NCI-H187 (cell line): Measurements from ENCODE around the gene NEDD4.
"Not testable (repeated sequence)": the region's sequence is repeated elsewhere in the genome, so short reads cannot be mapped to it uniquely, and the experiment has no call there.

ENCODE experiments used
- DNase-seq, 2 experiments: peaks; one replicate each; lab custom pipeline; 2025; lab: John Stamatoyannopoulos, UW

NEDD4 gene

DNA sequence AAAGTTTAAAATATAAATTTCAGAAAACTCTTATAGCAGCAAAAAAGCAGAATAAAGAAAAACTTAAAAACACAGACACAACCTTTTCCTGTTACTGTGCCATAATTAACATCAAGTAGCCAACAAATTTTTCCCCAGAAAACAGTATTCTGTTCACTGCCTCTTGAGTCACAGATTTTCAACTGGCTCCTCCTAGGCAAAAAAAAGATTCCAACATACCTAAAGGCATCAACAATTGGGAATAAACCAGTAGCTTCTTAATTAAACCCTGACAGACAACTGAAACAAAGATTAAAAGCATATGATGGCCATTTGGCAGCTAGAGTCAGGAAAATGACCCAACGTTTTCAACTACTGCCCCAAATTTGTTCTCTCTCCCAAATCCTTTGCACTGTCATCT, 10.9 kb upstream of the NEDD4 start:
- DNase-seq, result not testable (repeated sequence)

DNA sequence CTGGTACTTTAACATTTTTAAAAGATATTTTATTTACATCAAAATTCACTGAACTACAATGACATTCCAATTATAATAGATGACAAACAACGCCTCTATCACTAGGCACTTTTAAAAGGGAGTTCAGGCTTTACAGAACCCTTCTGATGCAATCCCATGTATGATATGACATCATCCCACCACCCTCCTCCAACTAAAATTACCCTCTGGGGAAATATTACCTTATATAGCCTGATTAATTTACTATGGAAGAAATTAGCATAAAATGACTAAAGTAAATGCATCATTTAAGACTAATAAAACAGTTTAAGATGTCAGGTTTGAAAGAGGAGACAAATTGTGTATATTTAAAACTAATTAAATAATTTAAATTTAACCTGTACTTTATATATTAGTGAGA, 10.4 kb upstream of the NEDD4 start:
- not testable (repeated sequence) for DNase-seq

DNA sequence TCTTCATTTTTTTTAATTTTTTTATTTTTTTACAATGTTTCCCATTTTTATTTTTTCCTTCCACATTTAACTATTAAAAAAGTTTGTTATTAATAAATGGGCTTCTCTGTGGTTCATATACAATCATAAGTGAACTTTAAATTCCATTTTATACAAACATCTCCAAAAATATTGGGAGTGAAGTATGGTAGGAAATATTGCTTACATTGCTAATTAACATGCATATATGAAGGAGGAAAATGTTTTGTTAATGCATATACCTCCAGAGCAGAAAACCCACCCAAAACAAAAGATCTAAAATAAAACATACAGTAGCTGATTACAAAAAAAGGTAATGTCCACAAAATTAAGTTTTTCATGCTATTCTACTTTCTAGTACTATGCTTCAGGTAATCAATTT, 9.9 kb upstream of the NEDD4 start:
- not testable (repeated sequence) for DNase-seq

DNA sequence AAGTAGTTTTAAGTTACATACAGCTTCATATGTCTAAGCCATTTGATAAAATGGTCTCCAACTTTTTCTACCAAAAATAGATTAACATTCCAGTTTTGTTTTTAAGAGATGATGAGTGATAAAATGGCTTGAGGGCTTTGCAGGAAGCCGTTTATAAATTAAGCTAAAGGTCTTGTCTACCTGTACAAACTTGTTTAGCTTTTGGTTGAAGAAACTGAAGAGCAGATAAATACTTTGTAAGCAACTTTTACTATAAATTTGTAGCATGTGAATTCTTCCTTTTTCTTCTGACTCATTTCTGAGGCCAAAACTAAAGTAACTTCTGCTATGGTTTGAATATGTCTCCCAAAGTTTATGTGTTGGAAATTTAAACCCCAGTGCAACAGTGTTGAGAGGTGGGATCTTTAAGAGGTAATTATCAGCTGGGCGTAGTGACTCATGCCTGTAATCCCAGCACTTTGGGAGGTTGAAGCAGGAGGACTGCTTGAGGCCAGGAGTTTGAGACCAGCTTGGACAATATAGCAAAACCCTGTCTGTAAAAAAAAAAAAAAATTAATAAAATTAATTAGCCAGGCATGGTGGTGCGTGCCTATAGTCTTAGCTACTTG, 8.2 kb upstream of the NEDD4 start:
- no peak for DNase-seq

DNA sequence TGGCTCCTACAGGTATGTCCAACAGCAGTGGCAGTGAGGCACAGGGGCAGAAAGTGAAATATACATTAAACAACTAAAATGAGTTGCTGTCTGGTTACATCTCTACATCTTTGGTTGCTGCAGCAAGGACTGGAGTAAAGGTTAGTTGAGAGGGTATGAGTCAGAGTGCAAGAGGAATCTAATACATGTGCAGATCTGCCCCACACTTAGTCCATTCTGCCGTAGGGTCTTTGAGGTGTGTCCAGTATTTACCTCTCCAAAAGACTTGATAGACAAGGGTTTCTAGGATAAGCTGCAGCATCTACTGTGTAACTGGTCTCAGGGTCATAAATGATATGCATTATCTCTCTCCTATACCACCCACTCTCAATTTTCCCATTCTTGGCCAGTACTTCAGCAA, 6.2 kb upstream of the NEDD4 start:
- no peak for DNase-seq

DNA sequence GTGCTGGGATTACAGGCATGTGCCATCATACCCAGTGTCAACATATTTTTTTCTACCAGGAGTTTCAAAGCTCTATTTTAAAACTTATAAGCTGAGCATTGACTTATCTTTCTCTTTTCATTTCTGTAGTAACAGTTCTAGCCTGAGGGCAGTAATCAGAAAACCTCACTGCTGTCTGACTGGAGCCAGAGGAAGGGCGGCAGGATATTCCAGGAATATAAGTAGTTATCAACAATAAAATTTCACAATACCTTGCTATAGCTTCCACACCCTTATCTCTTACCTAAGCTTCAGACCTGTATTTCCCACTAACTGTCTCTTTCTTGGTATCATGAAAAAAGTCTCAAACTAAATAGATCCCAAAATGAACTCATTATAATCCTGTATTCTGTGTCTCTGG, 5.1 kb upstream of the NEDD4 start:
- no peak for DNase-seq

DNA sequence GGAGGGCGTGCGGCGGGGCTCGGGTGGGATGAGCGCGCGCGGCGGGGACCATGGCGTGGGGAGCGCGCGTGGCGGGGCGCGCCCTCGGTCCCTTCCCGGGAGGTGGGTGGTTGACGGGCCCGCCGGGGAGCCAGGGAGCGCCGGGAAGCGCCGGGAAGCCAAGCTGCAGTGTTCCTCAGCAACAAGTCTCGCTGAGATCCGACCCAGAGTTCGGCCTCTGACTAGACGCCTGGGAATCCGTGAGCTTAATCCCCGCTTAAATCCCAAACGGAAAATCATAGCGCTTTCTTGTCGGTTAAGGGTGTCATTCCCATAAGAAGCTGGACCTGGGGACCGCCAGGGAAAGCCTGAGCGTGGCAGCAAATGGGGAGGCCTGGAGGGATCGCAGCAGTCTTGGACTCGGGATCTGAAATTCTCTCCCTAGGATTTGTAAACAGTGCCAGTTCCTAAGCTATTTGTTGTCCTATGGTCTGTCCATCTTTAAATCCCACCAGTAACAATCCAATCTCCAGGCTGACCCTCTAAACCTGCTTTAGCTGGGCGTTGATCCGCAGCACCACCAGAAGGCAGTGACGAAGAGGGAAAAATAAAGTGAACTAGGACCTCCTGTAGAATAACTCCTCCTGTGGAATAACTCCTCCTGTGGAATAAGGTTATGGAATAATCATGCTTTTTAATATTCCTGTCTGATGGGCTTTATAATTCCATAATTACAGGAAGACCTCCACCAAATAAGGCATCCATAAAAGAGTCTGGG, 570 bp upstream of the NEDD4 start:
- DNase-seq, result no peak

DNA sequence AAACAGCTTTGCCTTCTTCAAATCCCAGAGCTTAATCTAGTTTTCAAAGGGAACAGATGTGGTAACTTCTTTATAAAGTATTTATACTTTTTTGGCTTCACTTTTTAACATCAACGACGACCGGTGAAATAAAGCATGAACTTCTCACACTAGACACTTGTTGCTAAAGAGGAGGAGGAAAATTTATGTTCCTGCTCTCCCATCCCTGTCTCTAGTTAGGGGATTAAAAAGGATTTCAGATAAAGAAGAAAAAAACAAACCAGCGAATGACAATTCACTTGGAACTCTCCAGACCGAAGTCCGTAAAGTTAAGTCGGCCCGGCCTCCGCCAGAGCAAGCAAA, 672 bp downstream of the NEDD4 start:
- DNase-seq, result no peak

DNA sequence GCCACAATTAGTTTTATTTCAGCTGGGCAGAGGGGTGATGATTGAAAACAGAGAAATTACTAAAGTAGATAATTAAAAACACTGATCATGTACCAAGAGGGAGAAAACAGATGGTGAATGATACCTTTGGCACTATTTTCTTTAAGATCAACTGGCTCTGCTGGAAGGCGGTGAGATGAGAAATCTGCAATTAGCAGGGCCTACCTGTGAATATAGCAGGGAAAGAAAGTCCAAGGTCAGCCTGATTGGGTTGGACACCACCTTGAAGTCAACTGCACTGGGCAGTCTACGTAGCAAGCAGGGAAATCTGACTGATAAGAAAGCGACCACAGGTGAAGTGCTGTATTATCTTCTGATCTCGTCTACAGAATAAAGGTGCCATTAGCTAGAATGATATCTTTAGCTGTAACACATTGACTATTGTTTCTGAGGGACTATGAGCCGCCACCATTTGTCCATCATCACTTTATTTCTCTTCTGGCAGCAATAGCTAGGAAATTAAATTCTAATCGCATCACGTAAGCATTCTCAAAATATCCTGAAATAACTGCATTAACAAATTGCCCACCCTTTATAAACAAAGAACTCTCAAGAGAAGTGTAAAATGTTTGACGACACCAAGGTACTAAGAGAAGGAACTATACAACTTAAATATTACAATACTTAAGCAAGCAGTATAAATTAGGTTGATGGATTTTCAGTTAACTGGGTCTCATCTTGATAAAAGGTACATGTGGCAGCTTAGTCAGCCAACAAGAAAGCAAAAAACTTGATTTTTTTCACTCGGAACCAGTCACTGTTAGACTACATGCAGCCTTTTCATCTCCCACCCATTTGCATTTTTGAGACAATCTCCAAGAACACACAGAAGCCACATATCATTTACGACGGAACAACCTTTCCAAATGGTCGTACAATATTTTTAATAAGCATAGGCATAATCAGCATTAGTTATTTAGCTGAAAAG, 1.3 kb downstream of the NEDD4 start:
- DNase-seq, result no peak

DNA sequence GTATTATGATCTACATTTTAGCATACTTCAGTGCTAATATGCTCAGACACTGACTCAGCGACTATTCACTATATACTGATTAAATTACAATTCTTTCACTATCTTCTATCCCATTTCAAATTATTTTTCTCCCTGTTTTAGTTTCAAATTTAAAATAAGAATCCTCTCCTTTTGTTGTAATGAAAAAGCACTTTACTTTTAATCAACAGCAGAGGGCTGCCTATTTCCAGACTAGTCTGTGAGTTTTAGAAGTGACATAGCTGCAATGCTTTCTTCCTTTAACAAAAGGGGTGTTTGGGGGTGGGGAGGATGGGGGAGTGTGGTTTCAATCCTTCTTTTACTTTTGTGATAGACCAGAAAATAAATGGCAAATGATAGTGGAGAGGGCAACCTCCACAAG, 2.4 kb downstream of the NEDD4 start:
- no peak for DNase-seq

DNA sequence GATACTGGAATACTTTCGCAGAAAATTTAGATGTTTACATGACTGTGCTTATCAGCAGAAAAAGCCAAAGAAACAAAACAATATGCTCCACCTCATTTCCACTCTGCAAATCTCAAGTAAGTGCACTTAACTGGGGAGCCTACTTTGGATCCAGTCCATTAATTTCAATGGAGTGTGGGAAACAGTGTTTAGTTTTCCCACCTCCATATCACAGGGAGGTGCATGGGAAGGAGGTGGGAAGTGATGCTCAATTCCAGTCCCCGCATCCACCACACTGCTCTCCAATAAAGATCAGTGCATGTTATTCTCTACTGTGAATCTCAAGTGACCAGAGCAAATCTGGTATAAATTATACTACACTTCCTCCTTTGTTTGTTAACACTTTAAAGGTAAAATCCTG, 2.9 kb downstream of the NEDD4 start:
- DNase-seq, result no peak

DNA sequence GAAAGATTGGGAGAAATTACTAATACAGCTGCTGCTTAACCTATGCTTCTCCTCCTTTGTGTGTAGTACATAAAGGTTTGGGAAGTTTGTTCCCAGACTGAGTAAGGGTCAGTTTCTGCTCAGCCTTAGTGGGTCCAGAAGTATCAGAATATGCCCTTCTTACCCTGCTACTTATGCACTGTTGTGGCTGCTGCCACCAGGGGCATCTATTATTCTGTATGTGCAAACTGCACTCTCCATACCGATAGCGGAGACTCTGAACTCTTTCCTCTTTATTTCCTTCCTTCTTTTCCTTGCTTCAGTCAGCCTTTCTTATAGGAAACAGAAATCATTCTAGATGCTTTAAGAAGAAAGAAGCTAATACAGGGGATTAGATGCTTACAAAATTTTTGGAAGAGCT, 4.0 kb downstream of the NEDD4 start:
- no peak for DNase-seq

DNA sequence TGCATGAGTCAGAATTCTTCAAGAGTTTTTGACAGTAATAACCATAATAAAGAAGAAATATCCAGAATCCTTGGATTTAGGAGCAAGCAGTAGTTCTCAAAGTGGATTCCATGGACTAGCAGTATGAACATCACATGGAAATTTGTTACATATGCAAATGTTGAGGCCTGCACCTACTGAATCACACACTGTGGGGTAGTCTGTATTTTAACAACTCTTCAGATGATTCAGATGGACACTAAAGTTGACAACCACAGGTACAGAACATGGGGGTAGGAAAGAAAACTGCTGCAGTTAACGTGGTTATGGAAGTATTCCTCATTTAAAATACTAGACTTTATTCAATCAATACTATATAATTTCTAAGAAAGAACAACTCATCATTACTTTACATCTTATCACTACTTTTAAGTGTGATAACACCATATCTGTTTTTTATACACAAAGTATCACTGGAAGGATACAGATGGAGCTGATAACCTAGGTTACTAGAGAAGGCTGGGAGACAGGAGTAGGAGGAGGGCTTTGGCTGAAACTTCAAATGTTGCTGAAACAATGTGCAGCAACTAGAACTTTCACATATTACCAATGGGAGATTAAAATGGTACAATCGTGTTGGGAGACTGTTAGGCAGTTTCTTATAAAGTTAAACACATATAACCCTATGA, 11.7 kb downstream of the NEDD4 start:
- no peak for DNase-seq

DNA sequence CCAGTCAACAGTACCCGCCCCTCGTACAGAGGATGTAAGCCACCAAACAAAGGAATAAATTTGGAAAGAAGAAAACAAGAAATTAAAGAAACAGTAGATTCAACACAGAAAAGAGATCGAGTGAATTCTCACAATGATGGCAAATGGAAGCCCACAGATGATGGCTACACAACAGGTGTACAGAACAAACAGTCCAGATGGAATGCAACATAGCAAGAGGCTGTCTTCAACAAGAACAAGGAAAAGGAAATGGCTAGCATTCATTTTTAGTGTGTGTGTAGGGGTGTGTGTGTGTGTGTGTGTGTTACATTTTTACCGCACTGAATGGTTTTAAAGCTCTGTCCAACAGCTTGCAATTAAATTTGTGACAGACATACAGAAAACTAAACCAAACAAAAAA, 12.9 kb downstream of the NEDD4 start:
- no peak for DNase-seq

DNA sequence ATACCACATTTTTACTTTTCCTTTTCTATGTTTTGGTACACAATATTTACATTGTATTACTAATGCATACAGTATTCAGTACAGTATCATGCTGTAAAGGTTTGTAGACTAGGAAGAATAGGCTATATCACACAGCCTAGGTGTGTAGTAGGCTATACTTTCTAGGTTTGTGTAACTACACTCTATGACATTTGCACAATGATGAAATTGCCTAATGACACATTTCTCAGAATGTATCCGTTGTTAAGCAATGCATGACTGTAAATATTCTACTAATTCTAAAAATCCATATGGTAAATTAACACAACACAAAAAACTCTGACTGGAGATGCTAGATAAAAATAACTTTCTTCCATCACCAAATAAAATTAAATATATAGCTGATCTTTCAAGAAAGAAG, 16.2 kb downstream of the NEDD4 start:
- DNase-seq, result no peak

DNA sequence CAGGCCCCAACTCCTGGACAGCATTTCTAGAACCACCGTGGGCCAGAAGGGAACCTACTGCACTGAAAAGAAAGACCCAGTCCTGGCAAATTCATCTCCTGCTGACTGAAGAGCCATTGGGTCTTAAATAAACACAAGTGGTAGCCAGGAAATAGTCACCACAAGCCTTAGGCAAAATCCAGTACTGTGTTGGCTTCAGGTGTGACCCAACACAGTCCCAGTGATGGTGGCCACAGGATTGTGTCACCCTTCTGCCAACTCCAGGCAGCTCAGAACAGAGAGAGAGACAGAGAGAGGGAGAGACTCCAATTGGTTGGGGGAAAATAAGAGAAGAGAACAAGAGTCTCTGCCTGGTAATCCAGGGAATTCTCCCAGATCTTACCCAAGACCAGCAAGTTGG, 23.1 kb downstream of the NEDD4 start:
- no peak for DNase-seq

DNA sequence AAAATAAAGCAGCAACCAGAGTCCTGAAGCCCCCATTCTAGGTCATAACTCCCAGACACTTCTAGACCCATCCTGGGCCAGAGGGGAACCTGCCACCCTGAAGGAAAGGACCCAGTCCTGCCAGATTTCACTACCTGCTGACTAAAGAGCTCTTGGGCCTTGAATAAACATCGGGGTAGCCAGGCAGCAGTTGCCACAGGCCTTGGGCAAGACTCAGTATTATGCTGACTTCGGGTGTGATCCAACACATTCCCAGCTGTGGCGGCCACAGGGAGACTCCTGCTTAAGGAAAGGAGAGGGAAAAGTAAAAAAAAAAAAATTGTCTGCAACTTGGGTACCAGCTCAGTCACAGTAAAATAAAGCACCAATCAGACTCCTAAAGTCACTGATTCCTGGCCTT, 23.8 kb downstream of the NEDD4 start:
- DNase-seq, result no peak

DNA sequence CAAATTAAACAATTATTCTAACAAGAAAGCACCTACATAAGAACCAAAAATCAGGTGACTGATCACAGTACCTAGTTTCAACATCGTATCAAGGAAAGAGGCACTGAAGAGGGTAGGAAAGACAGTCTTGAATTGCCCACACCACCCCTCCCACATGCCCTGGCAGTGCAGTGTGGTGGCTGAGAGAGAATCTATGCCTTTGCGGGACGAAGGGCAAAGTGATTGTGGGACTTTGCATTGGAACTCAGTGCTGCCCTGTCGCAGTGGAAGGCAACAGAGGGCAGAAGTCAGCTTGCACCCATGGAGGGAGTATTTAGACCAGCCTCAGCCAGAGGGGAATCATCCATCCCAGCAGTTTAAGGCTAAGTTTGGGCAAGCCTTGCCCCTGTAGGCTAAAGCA, 24.5 kb downstream of the NEDD4 start:
- DNase-seq, result no peak

DNA sequence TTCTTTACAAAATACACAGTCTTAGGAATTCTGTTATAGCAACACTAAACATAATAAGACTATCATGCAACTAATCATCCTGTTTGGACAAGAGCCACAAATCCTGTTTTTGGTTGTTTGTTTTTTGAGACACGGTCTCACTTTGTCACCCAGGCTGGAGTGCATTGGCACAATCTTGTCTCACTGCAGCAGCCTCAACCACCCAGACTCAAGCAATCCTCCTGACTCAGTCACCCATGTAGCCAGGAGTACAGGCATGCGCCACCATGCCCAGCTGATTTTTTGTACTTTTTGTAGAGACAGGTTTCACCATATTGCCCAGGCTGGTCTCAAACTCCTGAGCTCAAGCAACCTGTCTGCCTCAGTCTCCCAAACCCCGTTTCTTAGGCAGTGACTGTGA, 28.3 kb downstream of the NEDD4 start:
- no peak for DNase-seq

DNA sequence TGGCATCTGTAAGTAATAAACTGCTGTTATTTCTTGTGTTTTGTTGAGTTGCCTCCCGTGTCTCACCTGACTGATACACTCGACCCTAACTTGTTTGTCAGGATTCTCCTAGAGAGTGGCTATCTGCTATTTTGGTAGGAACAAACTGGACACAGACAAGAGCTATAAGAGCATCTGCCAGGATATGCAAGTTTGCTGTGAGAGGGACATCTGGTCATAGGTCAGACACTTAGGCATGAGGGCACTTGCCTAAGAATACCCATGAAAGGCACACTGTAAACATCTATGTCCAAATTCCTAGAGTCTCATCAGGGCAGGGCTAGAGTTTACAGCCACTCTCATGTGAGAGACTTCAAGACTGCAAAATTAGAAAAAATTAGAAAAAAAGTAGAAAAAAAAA, 32.5 kb downstream of the NEDD4 start:
- DNase-seq, result no peak

DNA sequence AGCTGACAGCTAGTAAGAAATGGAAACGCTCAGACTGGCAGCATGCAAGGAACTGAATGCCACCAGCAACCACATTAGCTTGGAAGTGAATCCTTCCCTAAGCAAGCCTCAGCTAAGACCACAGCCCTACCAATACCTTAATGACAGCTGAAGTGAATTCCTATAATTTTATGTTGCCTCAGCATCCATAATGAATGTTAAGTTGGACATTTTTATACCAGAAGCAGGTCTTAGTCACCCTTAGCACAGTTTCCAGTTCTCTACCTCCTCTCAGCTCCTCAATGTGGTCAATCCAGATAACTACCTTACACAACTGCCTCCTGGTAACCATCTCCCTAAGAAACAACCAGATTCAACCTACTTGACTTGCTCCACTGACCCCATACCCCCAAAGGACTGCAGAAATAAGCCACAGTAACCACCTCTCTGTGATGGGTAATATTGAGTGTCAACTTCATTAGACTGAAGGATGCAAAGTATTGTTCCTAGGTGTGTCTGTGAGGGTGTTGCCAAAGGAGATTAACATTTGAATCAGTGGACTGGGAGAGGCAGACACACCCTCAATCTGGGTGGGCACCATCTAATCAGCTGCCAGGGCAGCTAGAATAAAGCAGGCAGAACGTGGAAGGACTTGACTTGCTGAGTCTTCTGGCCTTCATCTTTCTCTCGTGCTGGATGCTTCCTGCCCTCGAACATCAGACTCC, 33.5 kb downstream of the NEDD4 start:
- no peak for DNase-seq

DNA sequence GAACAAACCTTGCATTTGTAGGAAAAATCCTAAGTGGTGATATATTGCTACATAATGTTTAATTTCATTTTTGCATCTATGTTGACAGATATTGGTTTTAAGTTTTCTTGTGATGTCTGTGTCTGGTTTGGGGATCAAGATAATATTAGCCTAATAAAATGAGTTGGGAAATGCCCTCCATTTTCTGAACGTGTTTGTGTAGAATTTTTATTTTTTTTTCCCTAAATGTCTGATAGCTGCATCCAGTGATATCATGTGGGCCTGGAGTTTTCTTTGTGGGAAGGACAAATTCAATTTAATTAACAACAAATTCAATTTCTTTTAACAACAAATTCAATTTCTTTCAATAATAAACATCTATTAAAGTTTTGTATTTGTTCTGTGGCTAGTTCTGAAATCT, 35.1 kb downstream of the NEDD4 start:
- no peak for DNase-seq
